Measurements from ENCODE around the gene ERN2. TPM values are rescaled to one million over a fixed set of nuclear protein-coding genes. Genes with fewer than 3 reads are reported as not detected.

Gene ERN2
- total and polyA plus RNA-seq, 9 of the 15 experiments (the other 6 are each of a cell fraction or from before 2014, with no cell fraction given) = 0.07 to 1.5 (median 0.51) TPM; not detected in 3

GRCh38 chr16:23757937-23758619 is 45.1 kb upstream of the ERN2 start:
- Histone ChIP-seq H3K4me2 (ENCODE audit: insufficient read depth, low read length) (no peak overlapping the region), H3K27ac (ENCODE audit: extremely low read depth, low read depth, low read length) (no peak overlapping the region), H3K9me3 (replicated peaks; ENCODE audit: control insufficient read depth, insufficient read depth, low read depth, low read length) (peaks cover 2% of the 10 kb centered on the region; the same call in 1 of the 2 replicates), H3K9me1 (ENCODE audit: control insufficient read depth, insufficient read depth, low read length) (no peaks in the 10 kb centered on the region), H3K9ac (ENCODE audit: insufficient read depth in 1 of 2, low read depth in 2 of 2, low read length in 2 of 2) (no peak overlapping the region), H3K36me3 (ENCODE audit: control insufficient read depth, insufficient read depth, low read length) (no peaks in the 10 kb centered on the region), H3K27me3 (ENCODE audit: control insufficient read depth in 2 of 2, insufficient read depth in 2 of 2, low read length in 2 of 2) (peaks cover 6 to 20% of the 10 kb centered on the region in 2 experiments; a peak in 4 of 5 replicates), H3K4me1 (replicated peaks in 1 of 2; ENCODE audit: control insufficient read depth in 2 of 2, insufficient read depth in 2 of 2, low read length in 2 of 2) (peaks cover 3 to 15% of the 10 kb centered on the region in 2 experiments; a peak in 4 of 5 replicates), H3K4me3 (no peak overlapping the region), H3K79me2 (ENCODE audit: control insufficient read depth, insufficient read depth, low read length) (no peaks in the 10 kb centered on the region), H4K20me1 (replicated peaks; ENCODE audit: control insufficient read depth, insufficient read depth, low read length) (no peaks in the 10 kb centered on the region), H2AFZ (ENCODE audit: low read depth, low read length) (no peak overlapping the region)
- ChIA-PET POLR2A (interaction anchor here (0.6 to 1.2 kb wide), 3 partner anchors 9 to 430 kb away, joined by 3 read pairs; no protein-coding TSS in a partner anchor), CTCF (ENCODE audit: low intra/inter-chr PET ratio) (no interaction called here)
- DNase-seq (ENCODE audit: extremely low read depth in 1 of 4, low spot score in 3 of 4) (no peak), ATAC-seq (no peak), FAIRE-seq (no peak)
- in situ Hi-C loops (cut with MboI) = no loop called here
- intact Hi-C loops (cut with micrococcal nuclease) = no loop called here
- 10% methylated on average over 6 of the region's 6 CpGs for WGBS (ENCODE audit: insufficient coverage, low coverage, missing lambda C conversion rate)
- TF ChIP-seq, protein P1, sequence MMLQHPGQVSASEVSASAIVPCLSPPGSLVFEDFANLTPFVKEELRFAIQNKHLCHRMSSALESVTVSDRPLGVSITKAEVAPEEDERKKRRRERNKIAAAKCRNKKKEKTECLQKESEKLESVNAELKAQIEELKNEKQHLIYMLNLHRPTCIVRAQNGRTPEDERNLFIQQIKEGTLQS (IDR thresholded peaks at IDR 0.05) = peak; percentile 28; the same call in 1 of the 2 replicates
- TF ChIP-seq, protein P1 (CRISPR knock-in tag; conservative IDR thresholded peaks at IDR 0.05) = no peak
- no peak for TF ChIP-seq ZNF253 (CRISPR knock-in tag; conservative IDR thresholded peaks at IDR 0.05)
- BruUV-seq (replicated peaks) = no TSS peak

GRCh38 chr16:23757116-23757515 is 44.1 kb upstream of the ERN2 start:
- TF ChIP-seq PHB (CRISPR knock-in tag; IDR thresholded peaks at IDR 0.05) (no peak), SREBF2 (CRISPR knock-in tag; IDR thresholded peaks at IDR 0.05) (no peak), ESRRA (IDR thresholded peaks at IDR 0.05; ENCODE audit: borderline replicate concordance, low read depth) (0 out of 2 replicates have a peak, but pooled peaks have one; percentile 18), RBBP5 (IDR thresholded peaks at IDR 0.05; ENCODE audit: borderline replicate concordance, insufficient read depth, low read length, poor library complexity, severe bottlenecking) (no peak), CBX8 (IDR thresholded peaks at IDR 0.05; ENCODE audit: borderline replicate concordance, extremely low read depth, low read depth, low read length, poor library complexity, severe bottlenecking) (no peak), CEBPZ (IDR thresholded peaks at IDR 0.05; ENCODE audit: borderline replicate concordance, low read depth, low read length) (no peak)
- Histone ChIP-seq H3K9ac (ENCODE audit: insufficient read depth in 1 of 2, low read depth in 2 of 2, low read length in 2 of 2) (no peak overlapping the region), H3K9me1 (ENCODE audit: control insufficient read depth, insufficient read depth, low read length) (no peaks in the 10 kb centered on the region), H2AFZ (ENCODE audit: low read depth, low read length) (no peak overlapping the region), H3K27ac (ENCODE audit: extremely low read depth, low read depth, low read length) (no peak overlapping the region), H3K27me3 (ENCODE audit: control insufficient read depth in 2 of 2, insufficient read depth in 2 of 2, low read length in 2 of 2) (peaks cover 6 to 17% of the 10 kb centered on the region in 2 experiments; a peak in 4 of 5 replicates), H3K4me2 (ENCODE audit: insufficient read depth, low read length) (no peak overlapping the region), H3K4me1 (replicated peaks in 1 of 2; ENCODE audit: control insufficient read depth in 2 of 2, insufficient read depth in 2 of 2, low read length in 2 of 2) (peaks cover 3 to 15% of the 10 kb centered on the region in 2 experiments; a peak in 4 of 5 replicates), H3K36me3 (ENCODE audit: control insufficient read depth, insufficient read depth, low read length) (no peaks in the 10 kb centered on the region), H4K20me1 (replicated peaks; ENCODE audit: control insufficient read depth, insufficient read depth, low read length) (no peaks in the 10 kb centered on the region), H3K4me3 (no peak overlapping the region), H3K79me2 (ENCODE audit: control insufficient read depth, insufficient read depth, low read length) (no peaks in the 10 kb centered on the region), H3K9me3 (replicated peaks; ENCODE audit: control insufficient read depth, insufficient read depth, low read depth, low read length) (peaks cover 2% of the 10 kb centered on the region; the same call in 1 of the 2 replicates)
- in situ Hi-C loops (cut with MboI) = no loop called here
- FAIRE-seq = no peak
- DNase-seq (ENCODE audit: extremely low read depth in 1 of 4, low spot score in 3 of 4) = no peak
- ATAC-seq = no peak
- CTCF ChIA-PET (ENCODE audit: low intra/inter-chr PET ratio) = no interaction called here
- no TSS peak for BruUV-seq (replicated peaks)
- WGBS (ENCODE audit: insufficient coverage, low coverage, missing lambda C conversion rate) = 28% methylated on average over 8 of the region's 9 CpGs
- POLR2A ChIA-PET = interaction anchor here (0.6 to 1.2 kb wide), 2 partner anchors 10 to 431 kb away, joined by 3 read pairs; no protein-coding TSS in a partner anchor
- intact Hi-C loops (cut with micrococcal nuclease) = no loop called here
